Hepatocyte (in vitro differentiated cells): Measurements from ENCODE around the gene SLC25A30. TPM values are rescaled to one million over a fixed set of nuclear protein-coding genes. Genes with fewer than 3 reads are reported as not detected.

ENCODE experiments used
- DNase-seq: peaks from one replicate; pipeline ENCODE4 v3.0.0-alpha.2; 2016; ENCODE audit warnings: low spot score
- H2AFZ ChIP-seq: fragments of 200-600 bp; sonication (generic); 2 replicates; pipeline ENCODE4 v1.6.0; 2016; ENCODE audit warnings: antibody characterized with exemption, mild to moderate bottlenecking
- H3K27ac ChIP-seq: fragments of 200-600 bp; sonication (generic); 2 replicates; pipeline ENCODE4 v1.5.1; 2016; ENCODE audit warnings: mild to moderate bottlenecking
- H3K27me3 ChIP-seq: fragments of 200-600 bp; sonication (generic); 2 replicates; pipeline ENCODE4 v1.6.1; 2016
- H3K36me3 ChIP-seq: fragments of 200-600 bp; sonication (generic); replicated peaks from 2 replicates; pipeline ENCODE4 v1.5.1; 2016; ENCODE audit warnings: low read depth; ENCODE audit not compliant: insufficient read depth
- H3K4me1 ChIP-seq: fragments of 200-600 bp; sonication (generic); 2 replicates; pipeline ENCODE4 v1.5.1; 2016; ENCODE audit warnings: mild to moderate bottlenecking, moderate library complexity; ENCODE audit not compliant: insufficient read depth
- H3K4me2 ChIP-seq: fragments of 200-600 bp; sonication (generic); 2 replicates; pipeline ENCODE4 v1.6.0; 2016
- H3K4me3 ChIP-seq: fragments of 200-600 bp; sonication (generic); 2 replicates; pipeline ENCODE4 v1.5.1; 2016; ENCODE audit warnings: mild to moderate bottlenecking
- H3K79me2 ChIP-seq: fragments of 200-600 bp; sonication (generic); 2 replicates; pipeline ENCODE4 v1.6.0; 2017; ENCODE audit warnings: mild to moderate bottlenecking
- H3K9me2 ChIP-seq: fragments of 200-600 bp; sonication (generic); replicated peaks from 2 replicates; pipeline ENCODE4 v1.6.0; 2017; ENCODE audit warnings: mild to moderate bottlenecking; ENCODE audit not compliant: insufficient read depth
- H3K9me3 ChIP-seq: fragments of 200-600 bp; sonication (generic); 2 replicates; pipeline ENCODE4 v1.5.1; 2016; ENCODE audit warnings: low read depth, mild to moderate bottlenecking
- H4K20me1 ChIP-seq: fragments of 200-600 bp; sonication (generic); 2 replicates; pipeline ENCODE4 v1.6.0; 2016; ENCODE audit warnings: mild to moderate bottlenecking; ENCODE audit not compliant: insufficient read depth, poor library complexity, severe bottlenecking
- EZH2 ChIP-seq: fragments of 200-600 bp; sonication (generic); IDR thresholded peaks from 2 replicates; pipeline ENCODE4 v1.6.1; 2016; ENCODE audit warnings: antibody characterized with exemption, mild to moderate bottlenecking, borderline replicate concordance
- EZH2phosphoT487 ChIP-seq: fragments of 200-600 bp; sonication (generic); IDR thresholded peaks from one replicate; pipeline ENCODE4 v1.6.1; 2018; ENCODE audit warnings: antibody characterized with exemption, mild to moderate bottlenecking, low read depth, moderate library complexity; ENCODE audit not compliant: unreplicated experiment, severe bottlenecking
- WGBS: methylation state at CpG from one replicate; pipeline ENCODE4 v1.1.6; 2016; ENCODE audit warnings: low lambda C conversion rate; ENCODE audit errors: missing lambda C conversion rate; 5-methylcytosine and 5-hydroxymethylcytosine counted together
- polyA plus RNA-seq: library from polyadenylated mRNA; unstranded; fragments of >200 nt; fragmentation: Nextera tagmentation; extraction: Ambion mirVana; gene quantifications from 2 replicates; pipeline ENCODE4 v1.2.1, GENCODE V29; 2016
- total RNA-seq: library from RNA; depleted of rRNA; stranded (reverse); fragments of >200 nt; gene quantifications from 2 replicates; pipeline ENCODE4 v1.2.3, GENCODE V29; 2014
- TF ChIP-seq, protein P1 (sequence below): fragments of 200-600 bp; sonication (generic); IDR thresholded peaks from 2 replicates; pipeline ENCODE4 v1.5.1; 2016; ENCODE audit warnings: antibody characterized with exemption, mild to moderate bottlenecking; ENCODE audit not compliant: poor library complexity

Gene SLC25A30, protein sequence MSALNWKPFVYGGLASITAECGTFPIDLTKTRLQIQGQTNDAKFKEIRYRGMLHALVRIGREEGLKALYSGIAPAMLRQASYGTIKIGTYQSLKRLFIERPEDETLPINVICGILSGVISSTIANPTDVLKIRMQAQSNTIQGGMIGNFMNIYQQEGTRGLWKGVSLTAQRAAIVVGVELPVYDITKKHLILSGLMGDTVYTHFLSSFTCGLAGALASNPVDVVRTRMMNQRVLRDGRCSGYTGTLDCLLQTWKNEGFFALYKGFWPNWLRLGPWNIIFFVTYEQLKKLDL
- 13.3 and 15.7 TPM in 2 replicates for total RNA-seq
- polyA plus RNA-seq: 2.8 and 4.3 TPM in 2 replicates

GRCh38 chr13:45417790-45418534, at the start of gene SLC25A30:
TSS of gene SLC25A30 (minus strand) at chr13:45418373. CDS start at chr13:45411425, 6,948 bp downstream.
- peak; percentile 93 for DNase-seq
- TF ChIP-seq EZH2 (no peak), EZH2phosphoT487 (no peak)
- TF ChIP-seq, protein P1, sequence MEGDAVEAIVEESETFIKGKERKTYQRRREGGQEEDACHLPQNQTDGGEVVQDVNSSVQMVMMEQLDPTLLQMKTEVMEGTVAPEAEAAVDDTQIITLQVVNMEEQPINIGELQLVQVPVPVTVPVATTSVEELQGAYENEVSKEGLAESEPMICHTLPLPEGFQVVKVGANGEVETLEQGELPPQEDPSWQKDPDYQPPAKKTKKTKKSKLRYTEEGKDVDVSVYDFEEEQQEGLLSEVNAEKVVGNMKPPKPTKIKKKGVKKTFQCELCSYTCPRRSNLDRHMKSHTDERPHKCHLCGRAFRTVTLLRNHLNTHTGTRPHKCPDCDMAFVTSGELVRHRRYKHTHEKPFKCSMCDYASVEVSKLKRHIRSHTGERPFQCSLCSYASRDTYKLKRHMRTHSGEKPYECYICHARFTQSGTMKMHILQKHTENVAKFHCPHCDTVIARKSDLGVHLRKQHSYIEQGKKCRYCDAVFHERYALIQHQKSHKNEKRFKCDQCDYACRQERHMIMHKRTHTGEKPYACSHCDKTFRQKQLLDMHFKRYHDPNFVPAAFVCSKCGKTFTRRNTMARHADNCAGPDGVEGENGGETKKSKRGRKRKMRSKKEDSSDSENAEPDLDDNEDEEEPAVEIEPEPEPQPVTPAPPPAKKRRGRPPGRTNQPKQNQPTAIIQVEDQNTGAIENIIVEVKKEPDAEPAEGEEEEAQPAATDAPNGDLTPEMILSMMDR: no peak
- no peaks in the 10 kb centered on the region for H3K36me3 ChIP-seq
- under 1% methylated on average over 60 of the region's 64 CpGs for WGBS
- no peaks in the 10 kb centered on the region for H3K9me3 ChIP-seq
- H2AFZ ChIP-seq: peak within 1 kb of the TSS; percentile 97
- no peaks in the 10 kb centered on the region for H4K20me1 ChIP-seq
- peak within 1 kb of the TSS; percentile 85 for H3K4me3 ChIP-seq
- H3K27ac ChIP-seq: peak within 1 kb of the TSS; percentile 75
- no peaks in the 10 kb centered on the region for H3K27me3 ChIP-seq
- H3K79me2 ChIP-seq: peaks cover 25% of the 10 kb centered on the region
- peak within 1 kb of the TSS; percentile 90 for H3K4me2 ChIP-seq
- no peaks in the 10 kb centered on the region for H3K9me2 ChIP-seq
- H3K4me1 ChIP-seq: peaks cover 17% of the 10 kb centered on the region

DNA sequence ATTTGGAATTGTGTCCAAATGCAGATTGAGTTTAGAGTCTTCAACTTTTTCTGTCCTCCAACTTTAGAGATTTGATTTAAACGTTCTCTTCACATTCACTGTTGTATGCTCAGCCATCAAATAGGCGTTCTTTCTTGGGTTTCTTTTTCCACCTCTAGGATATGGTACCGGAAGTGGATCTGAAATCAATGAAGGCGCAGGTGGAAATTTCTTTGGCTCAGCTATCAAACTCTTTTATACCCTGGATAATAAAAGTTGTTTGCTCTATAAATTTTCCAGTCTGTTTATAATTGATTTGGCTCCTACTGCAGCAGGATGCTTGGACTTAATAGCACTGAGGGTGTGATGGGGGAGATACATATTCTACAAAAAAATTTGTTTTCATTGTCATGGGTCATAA, 48.2 kb upstream of the SLC25A30 start:
- TF ChIP-seq, protein P1: no peak
- TF ChIP-seq EZH2phosphoT487 (no peak), EZH2 (no peak)
- peak overlapping the region; percentile 86 for H3K4me2 ChIP-seq
- no peak overlapping the region for H2AFZ ChIP-seq
- no peaks in the 10 kb centered on the region for H3K27me3 ChIP-seq
- H3K79me2 ChIP-seq: peaks cover 61% of the 10 kb centered on the region
- no peak overlapping the region for H3K27ac ChIP-seq
- H3K9me2 ChIP-seq: no peaks in the 10 kb centered on the region
- H3K36me3 ChIP-seq: no peaks in the 10 kb centered on the region
- peaks cover 60% of the 10 kb centered on the region for H4K20me1 ChIP-seq
- no peak for DNase-seq
- H3K4me3 ChIP-seq: no peak overlapping the region
- no peaks in the 10 kb centered on the region for H3K9me3 ChIP-seq
- 96% methylated on average over 4 of the region's 4 CpGs for WGBS
- H3K4me1 ChIP-seq: peaks cover 25% of the 10 kb centered on the region

GRCh38 chr13:45464687-45465453, 46.7 kb upstream of the SLC25A30 start, which contains the start of gene COG3:
TSS of gene COG3 (plus strand) at chr13:45464939. CDS start at chr13:45465037, 98 bp downstream.
- H3K27ac ChIP-seq: peak within 1 kb of the TSS; percentile 96
- H3K4me1 ChIP-seq: peaks cover 25% of the 10 kb centered on the region
- no peaks in the 10 kb centered on the region for H3K9me3 ChIP-seq
- no peaks in the 10 kb centered on the region for H3K9me2 ChIP-seq
- DNase-seq: peak; percentile 97
- H3K79me2 ChIP-seq: peaks cover 46% of the 10 kb centered on the region
- peak within 1 kb of the TSS; percentile 86 for H3K4me2 ChIP-seq
- no peaks in the 10 kb centered on the region for H3K27me3 ChIP-seq
- no peak for TF ChIP-seq EZH2
- no peak for TF ChIP-seq EZH2phosphoT487
- TF ChIP-seq, protein P1: peak; percentile 7
- H3K36me3 ChIP-seq: no peaks in the 10 kb centered on the region
- H3K4me3 ChIP-seq: peak within 1 kb of the TSS; percentile 81
- peaks cover 45% of the 10 kb centered on the region for H4K20me1 ChIP-seq
- peak within 1 kb of the TSS; percentile 85 for H2AFZ ChIP-seq
- WGBS: under 1% methylated on average over 54 of the region's 63 CpGs
